Measurements from ENCODE around the gene UBE2E2.

Gene UBE2E2

DNA sequence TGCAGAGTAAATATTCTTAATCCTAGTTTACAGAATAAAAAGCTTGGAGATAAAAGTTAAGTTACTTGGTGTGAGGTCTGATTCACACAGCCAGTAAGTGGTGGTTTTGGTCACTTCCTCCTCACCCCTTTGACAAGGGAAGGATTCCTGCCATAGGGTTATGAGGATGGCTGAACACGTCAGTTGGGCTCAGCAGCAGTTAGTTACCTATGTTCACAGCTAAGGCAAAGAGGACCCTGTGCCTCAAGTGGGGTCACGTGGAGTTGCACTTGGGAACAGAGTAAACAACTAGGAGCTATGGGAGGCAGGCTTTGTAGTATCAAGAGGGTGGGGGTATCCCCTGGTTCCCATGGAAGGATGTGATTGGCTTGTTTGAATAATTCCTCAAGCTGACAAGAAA lies 232.2 kb downstream of the UBE2E2 start:
- in situ Hi-C loops (cut with MboI; ENCODE audit: low sequenced_read_pairs): no loop called here

DNA sequence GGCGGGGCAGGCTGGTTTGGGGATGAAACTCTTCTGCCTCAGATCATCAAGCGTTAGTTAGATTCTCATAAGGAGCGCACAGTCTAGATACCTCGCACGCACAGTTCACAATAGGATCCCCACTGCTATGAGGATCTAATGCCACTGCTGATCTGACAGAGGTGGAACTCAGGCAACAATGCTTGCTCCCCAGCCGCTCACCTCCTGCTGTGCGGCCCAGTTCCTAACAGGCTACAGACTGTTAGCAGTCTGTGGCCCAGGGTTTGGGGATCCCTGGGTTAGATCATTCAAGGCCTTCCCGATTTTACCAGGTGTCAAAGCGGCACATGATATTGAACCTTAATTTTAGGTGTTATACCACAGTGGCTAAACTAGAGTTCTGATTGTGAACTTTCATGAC lies 232.8 kb downstream of the UBE2E2 start:
- in situ Hi-C loops (cut with MboI; ENCODE audit: low sequenced_read_pairs): no loop called here

DNA sequence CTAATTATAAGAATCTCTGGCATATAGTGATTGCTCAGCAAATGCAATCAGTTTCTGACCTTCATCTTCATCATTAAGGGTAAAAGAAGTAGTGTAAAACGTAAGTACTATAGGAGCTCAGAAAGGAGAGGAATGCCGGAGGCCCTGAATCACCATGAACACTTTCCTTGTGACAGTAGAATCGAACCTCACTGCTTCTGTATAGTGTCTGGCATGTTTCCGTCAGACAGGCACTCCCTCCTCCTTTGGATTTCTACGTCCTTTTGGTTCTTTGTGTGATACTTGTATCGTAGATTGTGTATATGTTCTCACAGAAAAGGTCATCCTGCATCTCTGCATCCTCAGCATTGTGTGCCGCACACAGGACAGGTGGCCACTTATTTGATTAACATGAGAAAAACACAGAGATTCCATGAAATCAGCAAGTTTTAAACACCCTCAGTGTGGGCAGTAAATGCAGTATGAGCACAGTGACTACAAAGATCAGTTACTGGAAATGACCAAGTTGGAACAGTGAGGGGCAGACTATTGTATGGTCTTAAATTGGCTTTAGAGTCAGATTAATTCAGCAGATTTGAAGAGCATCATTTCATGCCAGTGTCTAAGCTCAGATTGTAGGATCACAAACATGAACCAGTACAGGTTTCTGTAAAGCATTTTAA lies 234.5 kb downstream of the UBE2E2 start:
- in situ Hi-C loops (cut with MboI; ENCODE audit: low sequenced_read_pairs): no loop called here

DNA sequence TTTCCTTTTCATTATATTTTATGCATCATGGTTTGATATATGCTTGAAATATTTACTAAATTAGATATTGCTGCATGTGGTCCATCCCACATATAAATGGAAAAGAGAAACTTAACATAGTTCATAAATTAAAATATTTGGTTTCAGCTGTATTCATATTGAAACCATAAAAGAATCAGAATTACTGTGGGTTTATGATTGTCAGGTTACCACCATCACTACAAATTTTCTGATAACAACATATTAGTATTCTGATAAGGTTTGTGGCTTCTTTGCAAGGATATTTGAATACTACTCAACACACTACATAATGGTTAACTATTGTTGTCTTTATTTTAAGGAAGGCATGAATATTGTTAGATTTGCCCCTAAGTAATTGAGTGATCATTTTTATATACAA lies 235.5 kb downstream of the UBE2E2 start:
- in situ Hi-C loops (cut with MboI; ENCODE audit: low sequenced_read_pairs): no loop called here

DNA sequence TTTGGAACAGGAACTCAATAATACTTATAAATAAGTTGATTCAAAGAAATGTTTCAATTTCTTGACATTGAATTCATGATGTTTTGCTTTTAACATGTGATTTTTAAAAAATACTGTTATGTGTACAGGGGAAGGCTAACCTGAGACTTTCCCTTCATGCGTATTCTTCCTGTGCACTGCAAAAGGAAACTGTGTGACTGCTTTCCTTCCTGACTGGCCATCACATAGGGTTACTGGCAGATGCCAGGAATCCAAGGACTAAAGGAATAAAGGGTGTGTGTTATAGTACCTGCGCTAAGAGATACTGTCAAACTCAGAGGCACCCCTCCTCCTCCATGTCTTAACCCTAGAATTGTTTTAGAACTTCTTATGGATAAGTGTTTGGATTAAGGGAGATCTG lies 236.0 kb downstream of the UBE2E2 start:
- in situ Hi-C loops (cut with MboI; ENCODE audit: low sequenced_read_pairs): no loop called here

DNA sequence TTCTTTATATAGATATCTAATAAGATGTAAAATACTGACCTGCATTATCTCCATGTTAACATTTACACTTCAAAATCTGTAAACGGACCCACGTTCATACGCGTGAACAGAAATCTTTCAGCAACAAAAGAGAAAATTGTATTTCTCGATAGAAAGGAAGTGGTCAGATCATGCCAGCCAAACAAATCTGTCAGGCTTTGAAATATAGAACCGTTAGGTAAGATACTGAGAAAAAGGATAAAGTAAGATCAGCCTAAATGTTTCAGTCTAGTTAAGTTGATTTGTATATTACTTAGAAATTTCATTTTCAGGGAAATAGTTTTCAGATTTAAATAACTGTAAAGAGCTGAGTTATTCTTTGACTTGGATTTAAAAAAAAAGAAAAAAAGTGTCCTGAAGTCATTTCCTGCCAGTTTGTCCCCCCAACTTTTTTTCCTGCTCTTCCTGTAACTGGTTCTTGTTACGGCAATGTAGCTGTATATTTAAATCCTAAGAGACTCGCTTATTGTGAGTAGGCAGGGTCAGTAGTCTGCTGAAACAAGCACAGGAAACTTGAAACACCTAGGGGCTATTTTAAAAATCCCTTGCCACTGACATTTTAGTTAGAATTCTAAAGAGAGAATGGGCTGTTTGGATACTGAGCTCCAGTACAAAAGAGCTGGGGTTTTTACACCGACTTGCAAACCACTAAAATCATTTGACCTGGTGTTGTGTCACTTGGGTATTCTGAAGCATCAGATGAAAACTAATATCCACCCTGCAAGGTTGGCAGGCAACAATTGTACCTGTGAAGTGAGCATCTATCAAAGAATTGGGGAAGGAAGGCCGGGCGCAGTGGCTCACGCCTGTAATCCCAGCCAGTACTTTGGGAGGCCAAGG lies 237.5 kb downstream of the UBE2E2 start:
- in situ Hi-C loops (cut with MboI; ENCODE audit: low sequenced_read_pairs): no loop called here

DNA sequence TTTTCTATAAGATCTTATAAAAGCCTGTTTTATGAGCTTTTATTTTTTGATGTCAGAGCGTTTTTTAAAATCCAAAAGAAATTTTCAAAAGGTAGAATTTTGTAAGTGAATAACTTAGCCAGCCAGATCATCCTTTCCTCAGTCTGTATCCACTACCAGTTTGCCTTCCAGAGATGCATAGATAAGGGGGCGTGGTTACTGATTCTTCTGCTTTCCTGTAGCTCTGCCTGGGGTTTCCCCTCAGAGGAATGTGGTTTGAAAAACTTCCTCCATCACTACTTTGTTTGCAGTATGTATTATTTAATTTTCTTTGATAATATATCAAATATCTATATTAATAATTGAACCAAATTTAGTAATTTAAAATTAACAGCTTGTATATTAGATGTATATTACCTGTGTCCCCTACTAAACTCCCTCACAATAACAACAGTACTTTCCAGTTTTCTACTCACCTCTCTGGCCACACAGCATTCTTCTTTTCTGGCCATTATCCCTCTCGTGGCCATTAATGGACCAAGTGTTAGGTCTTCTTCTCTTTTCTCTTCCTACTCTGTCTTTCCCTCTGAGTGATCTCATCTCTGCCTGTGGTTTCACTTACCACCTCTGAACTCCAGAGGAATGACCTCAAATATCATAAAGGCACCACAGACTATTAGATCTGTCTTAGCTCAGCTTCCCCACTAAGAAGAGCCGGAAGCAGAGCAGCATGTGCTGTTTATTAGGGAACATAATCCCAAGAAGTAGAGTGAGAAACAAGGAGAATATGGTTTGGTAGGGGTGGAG lies 239.7 kb downstream of the UBE2E2 start:
- in situ Hi-C loops (cut with MboI; ENCODE audit: low sequenced_read_pairs): no loop called here

DNA sequence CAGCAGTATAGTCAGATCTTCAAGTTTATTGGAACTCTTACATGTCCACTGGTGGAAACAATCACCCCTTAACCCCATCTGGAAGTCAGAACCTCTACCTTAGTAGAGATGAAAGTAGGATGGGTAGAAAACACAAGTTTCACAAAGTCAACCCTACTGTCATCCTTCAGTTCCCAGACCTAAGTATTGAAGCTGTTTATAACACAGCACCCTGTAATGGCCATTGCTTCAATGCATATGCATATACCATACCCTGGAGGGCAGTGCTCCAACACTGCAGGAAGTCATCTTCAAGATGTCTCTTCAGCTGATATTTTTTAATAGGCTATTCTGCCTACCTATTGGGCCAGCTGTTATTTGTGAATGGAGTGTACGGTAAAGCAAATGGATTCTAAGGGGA lies 241.3 kb downstream of the UBE2E2 start:
- in situ Hi-C loops (cut with MboI; ENCODE audit: low sequenced_read_pairs): no loop called here

DNA sequence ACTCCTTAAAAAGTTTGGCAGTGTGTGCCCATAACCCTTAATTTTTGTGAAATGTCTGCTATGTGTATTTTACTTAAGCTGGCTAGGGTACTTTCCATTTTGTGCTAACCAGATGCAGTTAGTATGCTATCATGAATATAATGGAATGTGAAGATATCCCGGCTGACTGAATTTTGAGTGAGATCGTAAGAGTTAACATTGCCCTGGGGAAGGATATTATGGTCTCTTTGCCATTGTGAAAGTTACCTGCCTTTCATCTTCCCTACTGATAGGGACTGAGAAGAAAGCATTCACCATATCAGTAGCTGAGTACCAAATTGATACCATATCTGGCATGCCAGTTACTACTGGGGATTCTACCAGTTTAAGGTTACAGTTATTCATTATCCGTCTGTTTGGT lies 243.2 kb downstream of the UBE2E2 start:
- in situ Hi-C loops (cut with MboI; ENCODE audit: low sequenced_read_pairs): no loop called here

DNA sequence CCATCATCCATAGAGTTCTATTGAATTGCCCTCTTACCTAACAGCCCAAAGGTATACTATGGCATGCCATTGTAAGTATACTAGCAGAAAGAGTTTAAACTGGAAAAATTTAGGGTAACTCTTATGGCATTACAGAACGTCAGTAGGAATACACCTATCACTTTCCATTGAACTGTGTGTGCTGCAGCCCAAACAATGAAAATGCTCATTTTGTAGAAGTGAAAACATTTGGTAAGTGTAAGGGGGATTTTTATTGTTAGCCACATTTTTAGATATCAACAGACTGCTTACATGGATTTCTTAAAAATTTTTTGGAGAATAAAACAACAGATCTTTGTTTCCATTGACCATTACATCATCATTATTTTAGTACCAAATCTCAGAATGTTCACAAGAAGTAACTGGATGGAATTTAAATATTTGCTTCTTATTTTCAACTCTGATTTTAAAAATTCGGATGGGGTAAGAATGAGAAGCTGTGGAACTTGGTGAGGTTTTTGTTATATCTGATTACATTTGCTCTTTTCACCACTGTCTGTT lies 245.9 kb downstream of the UBE2E2 start:
- in situ Hi-C loops (cut with MboI; ENCODE audit: low sequenced_read_pairs): no loop called here

DNA sequence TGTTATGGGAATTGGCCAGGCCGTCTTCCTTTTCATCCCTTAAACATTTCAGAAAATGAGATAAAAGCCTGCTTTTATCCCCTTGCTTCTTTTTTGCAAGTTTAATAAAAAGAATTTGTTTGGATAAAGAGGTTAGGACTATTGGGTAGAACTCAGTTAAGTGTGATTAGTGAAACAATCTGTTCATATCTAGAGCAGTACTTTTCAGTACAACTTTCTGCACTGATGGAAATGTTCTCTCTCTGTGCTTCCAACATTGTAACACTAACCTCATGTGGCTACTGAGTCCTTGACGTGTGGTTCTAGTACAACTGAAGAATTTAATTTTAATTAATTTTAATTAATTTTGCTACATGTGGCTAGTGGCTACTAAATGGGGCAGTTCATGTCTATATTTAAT lies 246.9 kb downstream of the UBE2E2 start:
- in situ Hi-C loops (cut with MboI; ENCODE audit: low sequenced_read_pairs): no loop called here

DNA sequence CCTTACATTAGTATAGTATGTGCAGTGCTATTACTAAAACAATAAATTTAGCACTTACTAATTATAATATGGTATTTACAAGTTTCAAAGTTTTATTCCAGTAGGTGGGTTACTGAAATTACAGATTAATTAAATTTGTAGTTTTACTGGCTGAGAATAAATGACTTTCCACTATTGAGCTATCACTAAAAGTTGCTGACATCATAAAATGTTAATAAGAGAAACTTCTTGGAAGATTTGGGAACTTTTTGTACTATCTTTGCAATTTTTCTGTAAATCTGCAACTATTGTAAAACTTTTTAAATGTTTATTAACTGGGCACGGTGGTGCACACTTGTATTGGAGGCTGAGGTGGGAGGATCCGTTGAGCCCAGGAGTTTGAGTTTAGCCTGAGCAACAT lies 247.7 kb downstream of the UBE2E2 start:
- in situ Hi-C loops (cut with MboI; ENCODE audit: low sequenced_read_pairs): no loop called here

DNA sequence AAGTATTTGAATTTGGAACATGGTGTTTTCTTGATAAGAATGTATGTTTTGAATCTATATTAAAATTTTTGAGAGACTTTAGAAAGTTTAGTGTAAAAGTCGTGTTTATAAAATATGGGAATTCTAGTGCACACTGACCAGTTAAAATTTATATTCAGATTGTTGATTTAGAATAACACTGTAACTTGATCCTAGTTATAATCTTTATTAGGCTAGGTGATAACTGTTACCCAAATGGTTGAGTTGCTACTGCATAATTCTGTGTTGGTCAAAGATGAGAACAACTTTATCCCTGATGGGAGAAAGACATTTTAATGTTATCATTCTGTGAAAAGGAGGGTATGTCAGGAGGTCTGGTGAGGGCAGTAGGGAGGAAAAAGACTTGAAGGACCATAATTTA lies 249.3 kb downstream of the UBE2E2 start:
- in situ Hi-C loops (cut with MboI; ENCODE audit: low sequenced_read_pairs): no loop called here

DNA sequence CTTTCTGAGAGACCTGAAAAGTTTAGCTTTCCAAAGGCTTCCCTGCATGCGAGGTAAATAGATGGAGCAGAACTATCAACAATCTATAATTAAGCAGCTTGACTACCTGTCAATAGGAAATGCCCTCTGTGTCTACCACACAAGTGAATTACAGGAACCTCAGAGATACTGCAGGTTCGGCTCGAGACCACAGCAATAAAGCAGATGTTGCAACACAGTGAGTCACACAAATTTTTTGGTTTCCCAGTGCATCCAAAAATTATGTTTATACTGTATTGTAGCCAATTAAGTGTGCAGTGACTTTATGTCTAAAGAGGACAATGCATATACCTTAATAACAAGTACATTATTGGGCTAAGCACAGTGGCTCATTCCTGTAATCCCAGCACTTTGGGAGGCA lies 252.0 kb downstream of the UBE2E2 start:
- in situ Hi-C loops (cut with MboI; ENCODE audit: low sequenced_read_pairs): no loop called here

DNA sequence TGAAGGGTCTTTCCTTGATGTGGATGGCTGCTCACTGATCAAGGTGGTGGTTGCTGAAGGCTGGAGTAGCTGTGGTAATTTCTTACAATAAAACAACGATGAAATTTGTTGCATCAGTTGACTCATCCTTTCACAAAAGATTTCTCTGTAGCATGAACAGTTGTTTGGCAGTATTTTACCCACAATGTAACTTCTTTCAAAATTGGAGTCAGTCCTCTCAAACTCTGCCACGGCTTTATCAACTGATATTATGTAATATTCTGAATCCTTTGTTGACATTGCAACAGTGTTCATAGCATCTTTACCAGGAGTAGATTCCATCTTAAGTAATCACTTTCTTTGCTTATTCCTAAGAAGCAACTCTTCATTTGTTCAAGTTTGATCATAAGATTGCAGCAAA lies 252.6 kb downstream of the UBE2E2 start:
- in situ Hi-C loops (cut with MboI; ENCODE audit: low sequenced_read_pairs): no loop called here

DNA sequence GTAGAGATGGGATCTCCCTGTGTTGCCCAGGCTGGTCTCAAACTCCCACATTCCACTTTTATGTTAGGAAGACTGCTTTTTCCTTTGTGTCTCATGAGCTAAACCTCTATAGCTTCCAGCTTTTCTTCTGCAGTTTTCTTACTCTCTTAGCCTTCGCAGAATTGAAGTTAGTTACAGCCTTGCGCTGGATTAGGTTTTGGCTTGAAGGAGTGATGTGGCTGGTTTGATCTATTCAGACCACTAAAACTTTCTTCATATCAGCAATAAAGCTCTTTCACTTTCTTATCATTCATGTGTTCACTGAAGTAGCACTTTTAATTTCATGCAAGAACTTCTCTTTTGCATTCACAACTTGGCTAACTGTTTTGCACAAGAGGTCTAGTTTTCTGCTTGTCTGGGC lies 254.6 kb downstream of the UBE2E2 start:
- in situ Hi-C loops (cut with MboI; ENCODE audit: low sequenced_read_pairs): no loop called here

DNA sequence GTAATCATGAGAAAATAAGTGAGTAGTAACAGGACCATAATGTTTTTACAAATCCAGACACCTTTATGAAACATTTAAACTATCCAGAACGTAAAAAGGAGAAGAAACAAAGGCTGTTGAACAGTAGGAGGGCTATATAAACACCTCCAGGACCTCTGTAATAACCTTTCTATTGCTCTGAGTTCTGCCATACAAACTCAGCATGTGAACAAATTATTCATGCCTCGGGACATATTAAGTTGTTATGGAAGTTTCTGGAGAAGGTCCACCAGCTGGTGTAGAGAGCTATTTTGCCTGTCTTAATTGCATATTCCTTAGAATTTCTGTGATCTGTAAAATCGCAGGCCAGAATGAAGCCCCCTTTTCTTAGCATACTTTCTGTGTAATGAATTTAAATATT lies 256.3 kb downstream of the UBE2E2 start:
- in situ Hi-C loops (cut with MboI; ENCODE audit: low sequenced_read_pairs): no loop called here

DNA sequence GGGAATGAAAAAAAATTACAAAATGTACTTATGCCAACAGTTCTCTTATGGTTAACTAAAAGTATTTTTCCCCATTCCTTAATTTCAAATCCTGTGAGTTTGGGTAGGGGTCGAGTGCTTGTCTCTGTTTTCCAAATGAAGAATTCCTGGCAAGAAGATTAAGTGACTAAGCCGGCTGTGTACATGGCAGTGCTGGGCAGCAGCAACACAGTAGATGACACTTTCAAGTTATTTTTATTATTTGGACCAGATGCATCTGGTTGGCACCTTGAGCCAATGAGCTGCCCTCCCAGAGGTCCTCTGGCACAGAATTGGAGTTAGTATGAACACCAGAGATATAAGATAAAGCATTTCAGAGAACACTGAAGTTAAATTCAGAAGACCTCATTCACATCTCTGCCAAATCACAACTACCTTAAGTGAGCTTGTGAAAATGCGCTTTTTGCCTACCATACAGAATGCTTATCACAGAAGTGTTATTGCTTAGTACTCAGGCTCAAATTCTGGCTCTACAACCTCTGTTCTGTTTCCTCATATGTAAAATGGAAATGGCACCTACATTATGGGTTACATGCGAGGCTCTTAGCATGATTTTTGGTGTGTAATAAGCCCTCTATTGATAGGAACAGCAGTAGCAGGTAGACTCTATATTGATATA lies 256.9 kb downstream of the UBE2E2 start:
- in situ Hi-C loops (cut with MboI; ENCODE audit: low sequenced_read_pairs): no loop called here

DNA sequence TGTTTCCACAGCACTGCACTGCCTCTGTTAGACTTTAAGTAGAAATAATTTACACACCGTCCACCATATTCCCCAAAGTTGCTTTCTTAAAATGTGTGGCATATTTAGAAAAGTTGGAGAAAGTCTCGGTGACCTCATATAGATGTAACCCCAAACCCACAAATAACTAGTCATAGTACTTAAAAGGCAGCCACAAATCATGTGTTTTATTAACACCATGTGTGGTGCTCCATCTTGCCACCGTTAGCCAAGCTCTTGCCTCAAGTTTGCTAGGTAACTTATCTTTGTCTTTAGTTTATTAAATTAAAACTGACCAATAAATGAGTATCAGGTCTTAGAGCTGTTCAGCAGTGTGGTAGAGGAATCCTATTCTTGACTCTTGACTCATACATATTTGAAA lies 257.9 kb downstream of the UBE2E2 start:
- in situ Hi-C loops (cut with MboI; ENCODE audit: low sequenced_read_pairs): no loop called here

DNA sequence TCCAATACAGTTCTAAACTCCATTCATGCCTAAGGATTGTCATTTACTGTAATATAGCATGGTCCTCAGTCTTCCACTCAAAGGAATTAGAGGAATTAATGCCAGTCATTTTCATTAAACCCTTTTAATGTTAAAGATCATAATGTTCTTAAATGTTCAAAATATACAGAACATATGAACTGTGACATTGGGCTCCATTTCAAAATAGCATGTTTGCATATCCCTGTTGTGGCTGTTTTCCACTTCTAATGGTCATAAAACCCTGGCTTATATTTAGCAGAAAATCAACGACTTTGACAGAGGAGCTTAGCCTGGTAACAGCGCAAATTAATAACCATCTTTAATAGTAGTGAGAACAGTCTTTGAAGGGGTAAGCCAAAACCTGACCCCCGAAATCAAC lies 260.7 kb downstream of the UBE2E2 start:
- in situ Hi-C loops (cut with MboI; ENCODE audit: low sequenced_read_pairs): no loop called here

DNA sequence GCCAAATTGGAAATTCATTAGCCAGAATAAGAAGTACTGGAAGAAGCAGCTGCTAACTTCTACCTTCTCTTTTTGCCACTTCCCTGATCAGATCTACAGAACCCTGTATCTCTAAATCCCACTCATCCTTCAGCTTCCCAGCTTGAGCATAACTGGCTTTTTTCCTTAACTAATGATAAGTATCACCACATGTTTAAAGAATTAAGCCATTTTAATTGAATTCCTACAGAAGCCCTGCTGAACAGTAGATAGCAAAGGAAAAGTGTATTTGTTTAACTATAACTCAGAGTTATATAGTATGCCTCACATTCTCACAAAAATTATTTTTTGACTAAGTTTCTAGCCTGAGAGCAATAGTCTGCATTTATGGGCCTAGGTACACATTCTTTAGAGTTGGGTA lies 262.4 kb downstream of the UBE2E2 start:
- in situ Hi-C loops (cut with MboI; ENCODE audit: low sequenced_read_pairs): no loop called here

Measured in hTERT RPE-1 (cell line).